Cardiac ventricle fibroblast (primary cell): ENCODE results near the gene ANKRD30B. TPM values are rescaled to one million over a fixed set of nuclear protein-coding genes. Genes with fewer than 3 reads are reported as not detected.

Source experiments
- total RNA-seq: library from RNA; depleted of rRNA; stranded (reverse); fragments of >200 nt; gene quantifications from 2 replicates; pipeline ENCODE4 v1.2.3, GENCODE V29; 2015

ANKRD30B gene
- not detected in 2 replicates for total RNA-seq

GRCh38 chr18:14747513-14748474 lies at the start of gene ANKRD30B:
ANKRD30B (plus strand) TSS chr18:14748172; CDS start chr18:14748420, 248 bp downstream.

Other genes with a start within 250 kb of the ANKRD30B start
- gene POTEC, start 204.6 kb upstream of the ANKRD30B start, total RNA-seq, result not detected in 2 replicates